ENCODE measurements around the gene TRAF2.
A peak's percentile ranks its signal among the peaks of the same experiment; 100 is the strongest.

DNA sequence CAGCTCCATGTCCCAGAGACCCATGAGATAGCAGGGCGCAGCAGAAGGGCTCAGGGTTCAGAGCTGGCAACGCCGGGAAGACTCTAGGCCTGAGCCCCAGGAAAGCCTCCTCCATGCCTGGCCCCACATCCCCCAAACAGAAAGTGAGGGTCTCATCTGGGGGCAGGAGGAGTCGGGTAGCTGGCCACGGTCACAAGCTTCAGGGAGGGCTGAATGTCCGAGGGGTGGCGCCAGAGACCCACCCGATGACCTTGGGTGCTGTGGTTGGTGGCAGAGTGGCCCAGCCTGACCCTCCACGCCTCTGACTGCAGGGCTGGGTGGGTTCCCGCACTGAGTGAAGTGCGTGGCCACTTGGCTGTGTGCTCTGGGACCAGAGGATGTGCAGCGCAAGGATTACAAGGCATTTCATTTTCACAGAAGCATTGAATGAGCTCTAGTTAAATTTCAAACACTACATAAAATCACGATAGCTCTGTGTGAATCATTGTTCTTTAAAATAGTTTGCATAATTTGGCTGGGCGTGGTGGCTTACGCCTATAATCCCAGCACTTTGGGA lies 61.7 kb downstream of the TRAF2 start:
- TF ChIP-seq, protein P1, sequence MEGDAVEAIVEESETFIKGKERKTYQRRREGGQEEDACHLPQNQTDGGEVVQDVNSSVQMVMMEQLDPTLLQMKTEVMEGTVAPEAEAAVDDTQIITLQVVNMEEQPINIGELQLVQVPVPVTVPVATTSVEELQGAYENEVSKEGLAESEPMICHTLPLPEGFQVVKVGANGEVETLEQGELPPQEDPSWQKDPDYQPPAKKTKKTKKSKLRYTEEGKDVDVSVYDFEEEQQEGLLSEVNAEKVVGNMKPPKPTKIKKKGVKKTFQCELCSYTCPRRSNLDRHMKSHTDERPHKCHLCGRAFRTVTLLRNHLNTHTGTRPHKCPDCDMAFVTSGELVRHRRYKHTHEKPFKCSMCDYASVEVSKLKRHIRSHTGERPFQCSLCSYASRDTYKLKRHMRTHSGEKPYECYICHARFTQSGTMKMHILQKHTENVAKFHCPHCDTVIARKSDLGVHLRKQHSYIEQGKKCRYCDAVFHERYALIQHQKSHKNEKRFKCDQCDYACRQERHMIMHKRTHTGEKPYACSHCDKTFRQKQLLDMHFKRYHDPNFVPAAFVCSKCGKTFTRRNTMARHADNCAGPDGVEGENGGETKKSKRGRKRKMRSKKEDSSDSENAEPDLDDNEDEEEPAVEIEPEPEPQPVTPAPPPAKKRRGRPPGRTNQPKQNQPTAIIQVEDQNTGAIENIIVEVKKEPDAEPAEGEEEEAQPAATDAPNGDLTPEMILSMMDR (IDR thresholded peaks at IDR 0.05 in 8 of 11, conservative IDR thresholded peaks at IDR 0.05 in 3 of 11) = peak in 10 of 11 experiments; percentile 14 to 67 (median 48)
- no peak for TF ChIP-seq POLR2A (IDR thresholded peaks at IDR 0.05)

Data from spleen (tissue), 7 donors.